GM21526 (cell line): ENCODE data around the gene TNFSF4.
"Not testable (repeated sequence)": the region's sequence is repeated elsewhere in the genome, so short reads cannot be mapped to it uniquely, and the experiment has no call there.

ENCODE experiments used
- ATAC-seq: cut with Tn5 transposase; IDR thresholded peaks from one replicate; pipeline ENCODE4 v1.9.1; 2021; ENCODE audit warnings: moderate library complexity; ENCODE audit not compliant: unreplicated experiment, low FRiP score

TNFSF4 gene

GRCh38 chr1:173168941-173169340 is 38.2 kb downstream of the TNFSF4 start:
- ATAC-seq = no peak

GRCh38 chr1:173164686-173165085 is 42.4 kb downstream of the TNFSF4 start:
- no peak for ATAC-seq

- no peak for ATAC-seq
These were observed 43.0 kb downstream of the TNFSF4 start for GRCh38 chr1:173164178-173164577.

GRCh38 chr1:173163222-173163621 is 43.9 kb downstream of the TNFSF4 start:
- ATAC-seq = no peak

GRCh38 chr1:173162601-173163000 is 44.5 kb downstream of the TNFSF4 start:
- ATAC-seq = no peak

- ATAC-seq = no peak
These were observed 45.5 kb downstream of the TNFSF4 start for GRCh38 chr1:173161510-173162221.

- not testable (repeated sequence) for ATAC-seq
These were observed 53.2 kb downstream of the TNFSF4 start for GRCh38 chr1:173153964-173154363.

- no peak for ATAC-seq
These were observed 53.6 kb downstream of the TNFSF4 start for GRCh38 chr1:173153503-173153902.

- ATAC-seq = no peak
These were observed 54.5 kb downstream of the TNFSF4 start for GRCh38 chr1:173152598-173152997.

- no peak for ATAC-seq
These were observed 56.3 kb downstream of the TNFSF4 start for GRCh38 chr1:173150795-173151194.

- ATAC-seq = no peak
These were observed 57.2 kb downstream of the TNFSF4 start for GRCh38 chr1:173149887-173150286.

- ATAC-seq = no peak
These were observed 58.2 kb downstream of the TNFSF4 start for GRCh38 chr1:173148971-173149370.

- no peak for ATAC-seq
These were observed 58.6 kb downstream of the TNFSF4 start for GRCh38 chr1:173148545-173148944.

- ATAC-seq = no peak
These were observed 66.4 kb downstream of the TNFSF4 start for GRCh38 chr1:173140733-173141132.

- no peak for ATAC-seq
These were observed 67.4 kb downstream of the TNFSF4 start for GRCh38 chr1:173139706-173140105.

- ATAC-seq = no peak
These were observed 69.9 kb downstream of the TNFSF4 start for GRCh38 chr1:173137107-173137706.

- ATAC-seq = no peak
These were observed 72.3 kb downstream of the TNFSF4 start for GRCh38 chr1:173134800-173135199.

GRCh38 chr1:173134029-173134428 is 73.1 kb downstream of the TNFSF4 start:
- ATAC-seq = no peak
